ENCODE results near the gene LTBP1. TPM values are rescaled to one million over a fixed set of nuclear protein-coding genes. Genes with fewer than 3 reads are reported as not detected.

The LTBP1 gene
- total and polyA plus RNA-seq, 10 of the 15 experiments (the other 5 are each of a cell fraction or from before 2014, with no cell fraction given) = 0.01 to 0.28 (median 0.12) TPM; not detected in 2

DNA sequence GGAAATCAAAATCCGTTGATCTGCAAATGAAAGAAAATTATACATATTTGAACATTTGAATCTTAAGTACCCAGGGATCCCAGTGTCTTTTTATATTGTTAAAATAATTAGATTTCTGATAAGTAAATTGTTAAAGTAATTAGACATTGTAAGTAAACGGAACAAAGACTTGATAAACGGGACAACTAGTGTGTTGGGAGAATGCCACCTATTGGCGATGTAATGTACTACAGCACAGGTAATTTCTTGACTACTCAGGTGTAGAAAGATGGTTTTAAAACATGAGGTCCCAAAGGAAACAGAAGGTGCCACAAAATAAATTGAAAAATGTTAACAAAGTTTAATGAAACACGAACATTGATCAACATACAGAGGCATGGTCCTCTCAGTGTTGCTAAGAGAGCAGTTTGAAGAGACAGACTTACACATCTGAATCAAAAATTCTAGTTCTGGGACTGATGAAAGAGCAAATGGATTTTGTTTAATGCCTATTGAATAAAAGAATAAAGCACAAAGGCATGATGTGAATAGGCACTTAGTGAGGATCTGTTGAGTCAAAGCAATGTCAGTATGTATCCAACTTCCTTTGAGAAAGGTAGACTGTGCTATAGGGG lies 426.3 kb downstream of the LTBP1 start (continued):
- TF ChIP-seq, protein P1, sequence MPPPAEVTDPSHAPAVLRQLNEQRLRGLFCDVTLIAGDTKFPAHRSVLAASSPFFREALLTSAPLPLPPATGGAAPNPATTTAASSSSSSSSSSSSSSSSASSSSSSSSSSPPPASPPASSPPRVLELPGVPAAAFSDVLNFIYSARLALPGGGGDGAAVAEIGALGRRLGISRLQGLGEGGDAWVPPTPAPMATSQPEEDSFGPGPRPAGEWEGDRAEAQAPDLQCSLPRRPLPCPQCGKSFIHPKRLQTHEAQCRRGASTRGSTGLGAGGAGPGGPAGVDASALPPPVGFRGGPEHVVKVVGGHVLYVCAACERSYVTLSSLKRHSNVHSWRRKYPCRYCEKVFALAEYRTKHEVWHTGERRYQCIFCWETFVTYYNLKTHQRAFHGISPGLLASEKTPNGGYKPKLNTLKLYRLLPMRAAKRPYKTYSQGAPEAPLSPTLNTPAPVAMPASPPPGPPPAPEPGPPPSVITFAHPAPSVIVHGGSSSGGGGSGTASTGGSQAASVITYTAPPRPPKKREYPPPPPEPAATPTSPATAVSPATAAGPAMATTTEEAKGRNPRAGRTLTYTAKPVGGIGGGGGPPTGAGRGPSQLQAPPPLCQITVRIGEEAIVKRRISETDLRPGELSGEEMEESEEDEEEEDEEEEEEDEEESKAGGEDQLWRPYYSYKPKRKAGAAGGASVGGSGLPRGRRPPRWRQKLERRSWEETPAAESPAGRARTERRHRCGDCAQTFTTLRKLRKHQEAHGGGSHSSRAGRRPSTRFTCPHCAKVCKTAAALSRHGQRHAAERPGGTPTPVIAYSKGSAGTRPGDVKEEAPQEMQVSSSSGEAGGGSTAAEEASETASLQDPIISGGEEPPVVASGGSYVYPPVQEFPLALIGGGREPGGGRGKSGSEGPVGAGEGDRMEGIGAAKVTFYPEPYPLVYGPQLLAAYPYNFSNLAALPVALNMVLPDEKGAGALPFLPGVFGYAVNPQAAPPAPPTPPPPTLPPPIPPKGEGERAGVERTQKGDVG (CRISPR knock-in tag; IDR thresholded peaks at IDR 0.05) = no peak
- TF ChIP-seq CEBPB (IDR thresholded peaks at IDR 0.05; ENCODE audit: borderline replicate concordance in 1 of 2, low read depth in 2 of 2, low read length in 2 of 2) (no peak), SMC3 (IDR thresholded peaks at IDR 0.05; ENCODE audit: borderline replicate concordance, low read length) (peak; percentile 65; the same call in 1 of the 2 replicates), SREBF2 (IDR thresholded peaks at IDR 0.05; ENCODE audit: low read length) (no peak), KLF5 (IDR thresholded peaks at IDR 0.05; ENCODE audit: partially characterized antibody) (no peak), NFXL1 (IDR thresholded peaks at IDR 0.05; ENCODE audit: borderline replicate concordance) (no peak), RFX5 (IDR thresholded peaks at IDR 0.05; ENCODE audit: low read depth, low read length) (no peak)
- TF ChIP-seq, protein P2, sequence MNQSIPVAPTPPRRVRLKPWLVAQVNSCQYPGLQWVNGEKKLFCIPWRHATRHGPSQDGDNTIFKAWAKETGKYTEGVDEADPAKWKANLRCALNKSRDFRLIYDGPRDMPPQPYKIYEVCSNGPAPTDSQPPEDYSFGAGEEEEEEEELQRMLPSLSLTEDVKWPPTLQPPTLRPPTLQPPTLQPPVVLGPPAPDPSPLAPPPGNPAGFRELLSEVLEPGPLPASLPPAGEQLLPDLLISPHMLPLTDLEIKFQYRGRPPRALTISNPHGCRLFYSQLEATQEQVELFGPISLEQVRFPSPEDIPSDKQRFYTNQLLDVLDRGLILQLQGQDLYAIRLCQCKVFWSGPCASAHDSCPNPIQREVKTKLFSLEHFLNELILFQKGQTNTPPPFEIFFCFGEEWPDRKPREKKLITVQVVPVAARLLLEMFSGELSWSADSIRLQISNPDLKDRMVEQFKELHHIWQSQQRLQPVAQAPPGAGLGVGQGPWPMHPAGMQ (IDR thresholded peaks at IDR 0.05; ENCODE audit: borderline replicate concordance) = no peak
- TF ChIP-seq, protein P3, sequence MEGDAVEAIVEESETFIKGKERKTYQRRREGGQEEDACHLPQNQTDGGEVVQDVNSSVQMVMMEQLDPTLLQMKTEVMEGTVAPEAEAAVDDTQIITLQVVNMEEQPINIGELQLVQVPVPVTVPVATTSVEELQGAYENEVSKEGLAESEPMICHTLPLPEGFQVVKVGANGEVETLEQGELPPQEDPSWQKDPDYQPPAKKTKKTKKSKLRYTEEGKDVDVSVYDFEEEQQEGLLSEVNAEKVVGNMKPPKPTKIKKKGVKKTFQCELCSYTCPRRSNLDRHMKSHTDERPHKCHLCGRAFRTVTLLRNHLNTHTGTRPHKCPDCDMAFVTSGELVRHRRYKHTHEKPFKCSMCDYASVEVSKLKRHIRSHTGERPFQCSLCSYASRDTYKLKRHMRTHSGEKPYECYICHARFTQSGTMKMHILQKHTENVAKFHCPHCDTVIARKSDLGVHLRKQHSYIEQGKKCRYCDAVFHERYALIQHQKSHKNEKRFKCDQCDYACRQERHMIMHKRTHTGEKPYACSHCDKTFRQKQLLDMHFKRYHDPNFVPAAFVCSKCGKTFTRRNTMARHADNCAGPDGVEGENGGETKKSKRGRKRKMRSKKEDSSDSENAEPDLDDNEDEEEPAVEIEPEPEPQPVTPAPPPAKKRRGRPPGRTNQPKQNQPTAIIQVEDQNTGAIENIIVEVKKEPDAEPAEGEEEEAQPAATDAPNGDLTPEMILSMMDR (IDR thresholded peaks at IDR 0.05 in 2 of 3, conservative IDR thresholded peaks at IDR 0.05 in 1 of 3; ENCODE audit: control insufficient read depth in 2 of 3, extremely low read depth in 1 of 3, insufficient read depth in 1 of 3, low read depth in 3 of 3, low read length in 3 of 3) = peak; percentile 74 to 83 (median 80); a peak in 5 of 6 replicates

All from GM12878 (cell line).